ENCODE measurements around the gene CEACAM7. TPM values are rescaled to one million over a fixed set of nuclear protein-coding genes. Genes with fewer than 3 reads are reported as not detected.

Gene CEACAM7
- total RNA-seq, 1 experiment from 2014 or later = not detected

- Histone ChIP-seq H2BK15ac (ENCODE audit: low read depth, low read length) (no peak overlapping the region), H2AFZ (ENCODE audit: low read length) (no peak overlapping the region), H3T11ph (ENCODE audit: low read length) (no peak overlapping the region), H3K4me1 (ENCODE audit: insufficient read depth, low read length) (no peaks in the 10 kb centered on the region), H3K79me2 (ENCODE audit: insufficient read depth, low read length) (no peaks in the 10 kb centered on the region), H2AK5ac (ENCODE audit: insufficient read length, low read length) (no peak overlapping the region), H3K56ac (ENCODE audit: insufficient read length, low read depth, low read length) (no peak overlapping the region), H4K91ac (ENCODE audit: insufficient read length, low read depth, low read length) (no peak overlapping the region), H3K27me3 (ENCODE audit: insufficient read depth, low read length) (no peaks in the 10 kb centered on the region), H3K9me3 (ENCODE audit: control insufficient read depth, low read depth, low read length) (peaks cover 68% of the 10 kb centered on the region), H3K4ac (ENCODE audit: low read depth, low read length) (no peak overlapping the region), H3K79me1 (ENCODE audit: insufficient read depth, low read depth, low read length, poor library complexity, severe bottlenecking) (no peaks in the 10 kb centered on the region), H2BK5ac (ENCODE audit: insufficient read length, low read length) (no peak overlapping the region), H3K23me2 (ENCODE audit: insufficient read length, low read depth, low read length, poor library complexity, severe bottlenecking) (no peaks in the 10 kb centered on the region), H2BK20ac (ENCODE audit: low read depth, low read length, poor library complexity, severe bottlenecking) (no peak overlapping the region), H3K9ac (ENCODE audit: extremely low read depth, insufficient read length, low read length) (no peak overlapping the region), H3K23ac (ENCODE audit: insufficient read length, low read depth, low read length) (no peak overlapping the region), H4K8ac (replicated peaks; ENCODE audit: insufficient read length, low read depth, low read length) (no peak overlapping the region), H3K27ac (ENCODE audit: insufficient read length, low read depth, low read length) (no peak overlapping the region), H3K18ac (ENCODE audit: insufficient read length, low read depth, low read length) (no peak overlapping the region), H3K14ac (ENCODE audit: insufficient read depth, low read length) (no peak overlapping the region), H2BK120ac (ENCODE audit: low read depth, low read length, poor library complexity, severe bottlenecking) (no peak overlapping the region), H2BK12ac (ENCODE audit: insufficient read length, low read depth, low read length) (no peak overlapping the region), H4K20me1 (ENCODE audit: control insufficient read depth, insufficient read depth, insufficient read length) (no peaks in the 10 kb centered on the region), H4K5ac (ENCODE audit: insufficient read length, low read depth, low read length) (no peak overlapping the region), H3K4me2 (ENCODE audit: insufficient read depth, insufficient read length, low read length) (no peak overlapping the region)
- TF ChIP-seq, protein P1, sequence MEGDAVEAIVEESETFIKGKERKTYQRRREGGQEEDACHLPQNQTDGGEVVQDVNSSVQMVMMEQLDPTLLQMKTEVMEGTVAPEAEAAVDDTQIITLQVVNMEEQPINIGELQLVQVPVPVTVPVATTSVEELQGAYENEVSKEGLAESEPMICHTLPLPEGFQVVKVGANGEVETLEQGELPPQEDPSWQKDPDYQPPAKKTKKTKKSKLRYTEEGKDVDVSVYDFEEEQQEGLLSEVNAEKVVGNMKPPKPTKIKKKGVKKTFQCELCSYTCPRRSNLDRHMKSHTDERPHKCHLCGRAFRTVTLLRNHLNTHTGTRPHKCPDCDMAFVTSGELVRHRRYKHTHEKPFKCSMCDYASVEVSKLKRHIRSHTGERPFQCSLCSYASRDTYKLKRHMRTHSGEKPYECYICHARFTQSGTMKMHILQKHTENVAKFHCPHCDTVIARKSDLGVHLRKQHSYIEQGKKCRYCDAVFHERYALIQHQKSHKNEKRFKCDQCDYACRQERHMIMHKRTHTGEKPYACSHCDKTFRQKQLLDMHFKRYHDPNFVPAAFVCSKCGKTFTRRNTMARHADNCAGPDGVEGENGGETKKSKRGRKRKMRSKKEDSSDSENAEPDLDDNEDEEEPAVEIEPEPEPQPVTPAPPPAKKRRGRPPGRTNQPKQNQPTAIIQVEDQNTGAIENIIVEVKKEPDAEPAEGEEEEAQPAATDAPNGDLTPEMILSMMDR (conservative IDR thresholded peaks at IDR 0.05) = no peak
- Mint-ChIP-seq H3K27me3 (ENCODE audit: low read depth) (peaks cover 1% of the 10 kb centered on the region; the same call in 1 of the 2 replicates), H3K4me3 (no peak overlapping the region), H3K27ac (no peak overlapping the region), H3K36me3 (ENCODE audit: insufficient read depth in 1 of 3, low read depth in 3 of 3) (peaks cover 0 to 27% (median 5%) of the 10 kb centered on the region in 3 experiments; a peak in 6 of 7 replicates), H3K9me3 (peaks cover 80 to 97% of the 10 kb centered on the region in 2 experiments), H3K4me1 (no peaks in the 10 kb centered on the region)
- no peak for DNase-seq
- WGBS (ENCODE audit: extremely low coverage, insufficient read length, low lambda C conversion rate) = no CpG with 5 or more reads among the region's 6 CpGs
Observed at GRCh38 chr19:41682437-41682836, 5.6 kb downstream of the CEACAM7 start.
